ENCODE results near the gene CCNYL1. TPM values are rescaled to one million over a fixed set of nuclear protein-coding genes. Genes with fewer than 3 reads are reported as not detected.
"Not testable (repeated sequence)": the region's sequence is repeated elsewhere in the genome, so short reads cannot be mapped to it uniquely, and the experiment has no call there.

Gene CCNYL1
- polyA plus RNA-seq (ENCODE audit: insufficient read length in 4 of 4) = 10 to 100 TPM; 18.2 to 22.4 (median 19.3) TPM

DNA sequence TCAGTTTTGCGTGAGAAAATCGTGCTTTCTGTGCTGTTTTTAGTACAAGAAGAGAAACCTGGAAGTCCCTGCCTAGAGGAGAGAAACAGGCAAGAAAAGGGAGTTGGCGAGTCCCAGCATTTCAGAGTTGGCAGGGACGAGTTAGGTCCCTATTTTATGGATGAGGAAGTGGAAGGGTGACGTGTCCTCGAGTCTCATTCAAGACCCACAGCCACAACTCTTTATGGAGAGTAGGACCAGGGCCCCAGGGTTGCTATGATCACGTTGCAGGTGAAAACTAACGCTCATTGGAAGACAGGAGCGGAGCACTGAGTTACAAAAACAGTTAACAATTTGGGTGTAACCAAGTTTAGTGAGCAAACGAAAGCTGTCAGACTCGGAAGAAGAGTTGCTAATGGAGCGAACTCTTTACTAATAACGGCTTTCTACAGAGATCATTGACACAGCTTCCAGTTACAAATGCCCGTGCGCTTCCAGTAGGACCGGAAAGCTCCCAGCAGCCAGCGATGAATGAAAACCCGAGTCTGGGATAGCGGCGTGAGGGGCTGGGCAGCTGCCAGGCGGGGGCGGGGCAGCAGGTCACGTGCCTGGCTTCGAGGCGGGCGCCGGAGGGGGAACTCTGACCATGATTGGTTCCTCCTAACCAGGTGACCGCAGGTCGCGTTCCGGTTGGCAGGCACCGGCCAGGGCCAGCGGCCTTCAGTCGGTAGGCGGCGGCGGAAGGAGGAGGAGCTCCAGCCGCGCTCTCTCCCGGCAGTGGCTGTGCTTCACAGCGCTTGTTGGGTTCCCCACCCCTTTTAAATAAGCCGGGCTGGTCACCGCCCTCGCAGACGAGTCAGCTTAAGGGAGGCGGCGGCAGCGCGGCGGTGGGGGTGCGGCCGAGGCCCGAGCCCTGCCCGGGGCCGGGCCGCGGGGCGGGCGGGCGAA is at the start of gene CCNYL1:
TSS of gene CCNYL1 (plus strand) at position 827 of the 927 bp plus-strand sequence. CDS start 257 bp downstream, outside the sequence.
- DNase-seq (ENCODE audit: low read depth in 4 of 4, low spot score in 3 of 4) = peak; percentile 93 to 96 (median 94)

- no peak for DNase-seq (ENCODE audit: low read depth in 4 of 4, low spot score in 3 of 4)
These were observed 49.2 kb upstream of the CCNYL1 start for GRCh38 chr2:207662203-207662602.

- no peak for DNase-seq (ENCODE audit: low read depth in 4 of 4, low spot score in 3 of 4)
These were observed 47.4 kb upstream of the CCNYL1 start for GRCh38 chr2:207663870-207664545.

- DNase-seq (ENCODE audit: low read depth in 4 of 4, low spot score in 3 of 4) = no peak
These were observed 40.6 kb upstream of the CCNYL1 start for GRCh38 chr2:207670887-207671286.

DNA sequence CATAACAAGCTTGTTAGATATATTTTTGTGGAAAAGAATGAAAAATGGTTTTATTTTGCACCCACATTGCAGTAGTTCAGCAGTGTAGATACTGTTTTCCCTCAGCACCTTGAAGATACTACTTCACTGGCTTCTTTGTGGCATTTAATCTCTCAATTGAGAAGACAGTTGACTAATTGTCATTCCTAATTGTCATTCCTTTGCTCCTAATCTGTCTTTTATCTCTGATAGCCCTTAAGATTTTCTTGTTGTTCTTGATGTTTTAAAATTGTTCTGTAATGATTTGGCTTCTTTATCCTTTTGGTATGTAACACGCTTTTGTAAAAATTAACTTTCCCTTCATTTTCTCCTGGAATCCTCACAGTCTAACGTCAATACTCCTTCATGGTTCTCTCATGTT is 38.0 kb upstream of the CCNYL1 start:
- DNase-seq (ENCODE audit: low read depth in 4 of 4, low spot score in 3 of 4) = no peak

GRCh38 chr2:207674266-207674774 is 37.1 kb upstream of the CCNYL1 start:
- no peak for DNase-seq (ENCODE audit: low read depth in 4 of 4, low spot score in 3 of 4)

GRCh38 chr2:207674826-207675225 is 36.6 kb upstream of the CCNYL1 start:
- no peak for DNase-seq (ENCODE audit: low read depth in 4 of 4, low spot score in 3 of 4)

GRCh38 chr2:207676827-207677354 is 34.5 kb upstream of the CCNYL1 start:
- no peak for DNase-seq (ENCODE audit: low read depth in 4 of 4, low spot score in 3 of 4)

- DNase-seq (ENCODE audit: low read depth in 4 of 4, low spot score in 3 of 4) = no peak
These were observed 30.0 kb upstream of the CCNYL1 start for GRCh38 chr2:207681431-207681830.

- DNase-seq (ENCODE audit: low read depth in 4 of 4, low spot score in 3 of 4) = no peak
These were observed 28.9 kb upstream of the CCNYL1 start for GRCh38 chr2:207682557-207682956.

DNA sequence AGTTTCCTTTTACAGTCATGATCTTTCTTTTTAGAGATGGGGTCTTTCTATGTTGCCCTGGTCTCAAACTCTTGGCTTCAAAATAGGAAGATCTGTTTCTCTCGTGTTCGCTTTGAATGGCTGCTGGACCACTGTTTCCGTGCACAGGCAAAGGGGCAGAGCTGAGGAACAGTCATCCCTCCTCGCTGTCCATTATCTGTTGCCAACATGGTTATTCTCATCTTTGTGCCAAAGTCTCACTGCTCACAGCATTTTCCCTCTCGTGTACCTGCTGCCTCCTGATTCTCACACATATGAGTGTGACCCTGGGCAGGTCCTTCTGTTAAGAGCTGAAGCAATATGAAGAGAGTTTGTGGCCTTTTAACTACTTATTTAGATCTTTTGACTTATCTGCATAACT is 28.0 kb upstream of the CCNYL1 start:
- DNase-seq (ENCODE audit: low read depth in 4 of 4, low spot score in 3 of 4) = no peak

DNA sequence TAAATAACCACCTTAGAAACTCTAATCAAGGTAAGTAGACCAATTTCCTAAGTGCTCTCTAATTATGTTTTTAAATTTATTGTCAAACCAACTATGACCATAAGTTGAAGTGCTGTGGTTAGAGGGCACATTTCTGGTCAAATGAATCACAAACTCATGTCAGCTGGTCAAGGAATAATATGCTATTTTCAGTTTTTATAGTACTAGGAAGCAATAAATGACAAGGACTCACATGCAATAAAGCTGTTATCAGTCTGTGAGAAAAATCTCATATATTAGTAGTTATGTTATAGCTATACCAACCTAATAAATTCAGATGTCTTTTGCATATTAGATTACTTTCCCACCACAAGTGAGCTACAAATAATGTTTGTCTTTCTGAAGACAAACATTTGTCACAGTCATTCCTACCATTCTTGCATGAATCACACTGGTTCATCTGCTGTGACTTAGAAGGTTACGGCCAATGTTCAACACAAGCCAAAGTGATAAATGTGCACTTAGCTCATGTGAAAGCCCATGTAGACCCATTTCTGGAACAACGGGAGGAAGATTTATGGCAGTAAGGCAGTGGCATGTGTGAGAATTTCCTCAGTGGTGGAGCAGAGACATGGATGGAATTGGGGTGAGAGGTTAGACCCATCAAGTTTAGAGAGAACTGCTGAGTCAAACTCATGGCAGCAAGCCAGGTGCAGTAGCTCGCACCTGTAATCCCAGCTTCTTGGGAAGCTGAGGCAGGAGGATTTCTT is 27.4 kb upstream of the CCNYL1 start:
- no peak for DNase-seq (ENCODE audit: low read depth in 4 of 4, low spot score in 3 of 4)

DNA sequence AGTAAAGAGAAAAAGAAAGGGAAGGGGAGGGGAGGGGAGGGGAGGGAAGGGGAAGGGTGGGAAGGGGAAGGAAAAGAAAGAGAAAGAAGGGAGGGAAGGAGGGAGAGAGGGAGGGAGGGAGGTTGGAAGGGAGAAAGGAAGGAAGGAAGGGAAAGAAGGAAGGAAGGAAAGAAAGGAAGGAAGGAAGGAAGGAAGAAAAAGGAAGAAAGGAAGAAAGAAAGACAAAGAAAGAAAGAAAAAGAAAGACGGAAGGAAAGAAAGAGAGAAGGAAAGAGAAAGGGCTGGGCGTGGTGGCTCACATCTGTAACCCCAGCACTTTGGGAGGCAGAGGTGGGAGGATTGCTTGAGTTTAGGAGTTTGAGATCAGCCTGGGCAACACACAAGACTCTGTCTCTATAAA is 24.6 kb upstream of the CCNYL1 start:
- DNase-seq (ENCODE audit: low read depth in 4 of 4, low spot score in 3 of 4) = no peak

DNA sequence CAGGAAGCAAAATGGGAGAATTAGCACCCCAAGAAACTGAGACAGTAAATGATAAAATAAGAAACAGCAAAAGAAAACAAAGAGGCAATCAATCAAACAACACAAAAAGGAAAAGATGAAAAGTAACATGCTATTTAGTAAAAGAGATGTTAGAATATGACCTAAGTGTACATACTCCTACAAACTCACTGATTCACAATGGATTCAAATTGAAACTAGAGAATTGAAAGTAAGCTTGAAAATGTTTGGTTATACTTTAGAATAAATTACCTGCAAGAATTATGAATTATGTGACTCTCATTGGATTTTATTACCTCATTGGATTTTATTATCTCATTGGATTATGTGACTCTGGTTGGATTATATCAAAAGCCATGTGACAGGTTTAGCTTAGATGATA is 22.8 kb upstream of the CCNYL1 start:
- no peak for DNase-seq (ENCODE audit: low read depth in 4 of 4, low spot score in 3 of 4)

DNA sequence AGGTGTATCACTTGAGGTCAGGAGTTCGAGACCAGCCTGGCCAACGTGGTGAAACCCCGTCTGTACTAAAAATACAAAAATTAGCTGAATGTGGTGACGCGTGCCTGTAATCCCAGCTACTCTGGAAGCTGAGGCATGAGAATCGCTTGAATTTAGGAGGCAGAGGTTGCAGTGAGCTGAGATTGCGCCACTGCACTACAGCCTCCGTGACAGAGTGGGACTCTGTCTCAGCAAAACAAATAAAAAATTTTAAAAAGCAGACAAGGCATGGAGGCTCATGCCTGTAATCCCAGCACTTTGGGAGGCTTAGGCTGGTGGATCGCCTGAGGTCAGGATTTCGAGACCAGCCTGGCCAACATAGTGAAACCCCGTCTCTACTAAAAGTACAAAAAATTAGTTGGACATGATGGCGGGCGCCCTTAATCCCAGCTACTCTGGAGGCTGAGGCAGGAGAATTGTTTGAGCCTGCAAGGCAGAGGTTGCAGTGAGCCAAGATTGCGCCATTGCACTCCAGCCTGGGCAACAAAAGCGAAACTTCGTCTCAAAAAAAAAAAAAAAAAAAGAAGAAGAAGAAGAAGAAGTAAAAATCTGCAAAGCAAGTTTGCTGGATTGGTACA is 20.5 kb upstream of the CCNYL1 start:
- DNase-seq (ENCODE audit: low read depth in 4 of 4, low spot score in 3 of 4) = not testable (repeated sequence)

DNA sequence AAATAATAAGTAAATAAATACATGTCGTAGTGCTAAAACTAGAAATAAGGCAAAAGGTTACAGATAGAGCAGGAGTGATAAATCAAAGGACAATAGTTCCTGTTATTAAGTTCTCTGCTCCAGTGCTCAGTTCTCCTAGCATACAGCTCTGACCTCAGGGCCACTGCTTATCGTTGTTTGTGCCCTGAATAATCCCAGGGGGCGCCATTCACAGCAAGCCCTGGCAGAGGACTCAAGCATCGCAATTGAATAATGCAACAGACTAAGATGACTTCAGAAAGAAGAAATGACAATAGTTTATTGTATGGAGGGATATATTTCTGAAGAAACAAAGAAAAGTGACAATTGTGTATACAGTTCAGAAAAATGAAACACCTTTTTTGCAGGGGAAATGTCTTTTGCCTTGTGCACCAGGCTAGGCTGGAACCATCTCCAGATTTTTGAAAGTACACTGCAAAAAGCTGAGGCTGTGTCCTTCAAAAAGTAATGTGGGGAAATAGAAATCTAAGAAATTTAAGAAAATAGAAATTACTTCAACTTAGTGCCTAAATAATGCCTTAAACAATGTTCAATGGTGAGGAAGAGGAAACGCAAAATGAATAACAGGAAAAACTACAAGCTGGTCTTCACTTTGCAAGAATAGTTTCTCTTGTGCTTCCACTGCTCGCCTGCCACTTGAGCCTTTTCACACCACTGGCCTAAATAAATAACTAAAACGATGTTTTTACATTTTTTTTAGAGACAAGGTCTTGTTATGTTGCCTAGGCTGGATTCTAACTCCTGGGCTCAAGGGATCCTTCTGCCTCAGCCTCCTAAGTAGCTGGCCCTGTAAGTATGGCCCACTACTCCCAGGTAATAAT is 19.0 kb upstream of the CCNYL1 start:
- DNase-seq (ENCODE audit: low read depth in 4 of 4, low spot score in 3 of 4) = no peak

GRCh38 chr2:207693641-207694249 is 17.7 kb upstream of the CCNYL1 start:
- no peak for DNase-seq (ENCODE audit: low read depth in 4 of 4, low spot score in 3 of 4)

DNA sequence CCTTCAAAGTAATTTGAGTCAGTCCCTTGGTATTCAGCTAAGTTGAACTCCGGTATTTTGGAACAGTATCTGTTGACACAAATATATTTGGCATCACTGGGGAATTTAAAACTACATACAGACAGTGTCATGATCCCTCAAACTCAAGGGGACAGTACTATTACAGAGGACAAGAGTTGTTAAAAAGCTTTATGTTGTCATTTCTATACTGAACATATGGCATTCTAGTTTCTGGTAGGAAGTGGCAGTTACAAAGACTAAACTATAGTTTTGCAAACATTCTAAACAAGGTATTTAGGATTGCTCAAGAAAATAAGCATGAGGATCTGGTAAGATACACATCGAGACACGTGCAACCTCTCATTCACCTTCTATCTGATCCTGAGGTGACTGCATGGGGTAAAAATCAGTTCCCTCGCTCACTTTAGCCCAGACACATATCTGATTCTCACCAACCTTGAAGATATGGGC is 16.6 kb upstream of the CCNYL1 start:
- no peak for DNase-seq (ENCODE audit: low read depth in 4 of 4, low spot score in 3 of 4)

- no peak for DNase-seq (ENCODE audit: low read depth in 4 of 4, low spot score in 3 of 4)
These were observed 16.1 kb upstream of the CCNYL1 start for GRCh38 chr2:207695293-207695692.
